H1 (cell line): ENCODE results near the gene WDR91. TPM values are rescaled to one million over a fixed set of nuclear protein-coding genes. Genes with fewer than 3 reads are reported as not detected.

Experiments used
- CTCF ChIA-PET: fragments of 300-600 bp; sonication (Branson Sonifier 250); formaldehyde crosslinking; loops from one replicate; lab custom pipeline; 2021; ENCODE audit not compliant: partially characterized antibody; lab: Charles Lee
- POLR2A ChIA-PET: fragments of 300-600 bp; sonication (Branson Sonifier 250); formaldehyde crosslinking; loops from one replicate; lab custom pipeline; 2021; ENCODE audit warnings: inconsistent platforms; ENCODE audit not compliant: partially characterized antibody; lab: Charles Lee
- DNase-seq, 2 experiments: peaks; one replicate each; pipeline versions ENCODE4 v3.0.0 to v3.0.0-alpha.2; 2010 to 2022; ENCODE audit warnings: low spot score in 2 of 2, low read depth in 1 of 2, mixed read lengths in 1 of 2
- FAIRE-seq: peaks from 2 replicates; lab custom pipeline; 2011; peaks lifted over from hg19 to GRCh38; lab: Jason Lieb, UNC
- H2AFZ ChIP-seq: 2 replicates; pipeline ENCODE4 v1.8.1; 2012; ENCODE audit warnings: low read length, inconsistent platforms
- H2AK5ac ChIP-seq: 2 replicates; pipeline ENCODE4 v1.6.1; 2013; ENCODE audit warnings: low read depth, low read length
- H2BK120ac ChIP-seq: replicated peaks from 2 replicates; pipeline ENCODE3; 2013; ENCODE audit warnings: low read depth, low read length, inconsistent platforms
- H2BK12ac ChIP-seq: 2 replicates; pipeline ENCODE4 v1.6.1; 2013; ENCODE audit warnings: low read depth, low read length
- H2BK15ac ChIP-seq: 2 replicates; pipeline ENCODE4 v1.6.1; 2013; ENCODE audit warnings: low read length
- H2BK20ac ChIP-seq: 2 replicates; pipeline ENCODE4 v1.6.1; 2013; ENCODE audit warnings: low read length
- H2BK5ac ChIP-seq: 2 replicates; pipeline ENCODE4 v1.6.1; 2013; ENCODE audit warnings: low read depth, low read length
- H3K14ac ChIP-seq: 2 replicates; pipeline ENCODE4 v1.6.1; 2013; ENCODE audit warnings: inconsistent platforms; ENCODE audit not compliant: insufficient read length
- H3K18ac ChIP-seq: 2 replicates; pipeline ENCODE4 v1.6.1; 2013; ENCODE audit warnings: low read length; ENCODE audit errors: extremely low read depth
- H3K23ac ChIP-seq: 2 replicates; pipeline ENCODE4 v1.6.1; 2013; ENCODE audit warnings: inconsistent platforms; ENCODE audit not compliant: insufficient read length
- H3K23me2 ChIP-seq: 2 replicates; pipeline ENCODE4 v1.6.1; 2013; ENCODE audit warnings: low read depth, low read length
- H3K27ac ChIP-seq: 2 replicates; pipeline ENCODE4 v1.6.1; 2011; ENCODE audit warnings: low read depth, low read length, inconsistent platforms
- H3K27me3 ChIP-seq, 4 experiments: replicated peaks in 1 of 4; 1 replicate in 1 of 4; 2 replicates in 3 of 4; pipeline versions ENCODE4 v1.6.1 to v1.8.1; 2011 to 2013; ENCODE audit warnings: low read length in 3 of 4, mild to moderate bottlenecking in 3 of 4, inconsistent platforms in 2 of 4, mixed read lengths in 2 of 4, moderate library complexity in 1 of 4; ENCODE audit not compliant: control insufficient read depth in 3 of 4, insufficient read depth in 3 of 4; ENCODE audit errors: extremely low read depth in 1 of 4
- H3K36me3 ChIP-seq, 4 experiments: 2 replicates each; pipeline versions ENCODE4 v1.6.1 to v1.8.1; 2011 to 2013; ENCODE audit warnings: mild to moderate bottlenecking in 4 of 4, low read length in 3 of 4, moderate library complexity in 2 of 4, control low read depth in 1 of 4, inconsistent platforms in 1 of 4; ENCODE audit not compliant: insufficient read depth in 4 of 4, control insufficient read depth in 2 of 4
- H3K4ac ChIP-seq: replicated peaks from 2 replicates; pipeline ENCODE3; 2013; ENCODE audit warnings: low read length, low read depth, mixed read lengths, inconsistent platforms; ENCODE audit not compliant: insufficient read length
- H3K4me1 ChIP-seq, 4 experiments: replicated peaks in 1 of 4; 1 replicate in 1 of 4; 2 replicates in 3 of 4; pipeline versions ENCODE4 v1.6.1 to v1.8.1; 2011 to 2013; ENCODE audit warnings: low read length in 3 of 4, inconsistent platforms in 2 of 4, mixed read lengths in 1 of 4; ENCODE audit not compliant: insufficient read depth in 4 of 4, control insufficient read depth in 3 of 4
- H3K4me2 ChIP-seq, 2 experiments: 2 replicates each; pipeline versions ENCODE4 v1.6.1 to v1.8.1; 2011 to 2013; ENCODE audit warnings: low read depth in 2 of 2, low read length in 2 of 2, control low read depth in 1 of 2, inconsistent platforms in 1 of 2, mild to moderate bottlenecking in 1 of 2; ENCODE audit not compliant: insufficient read depth in 1 of 2
- H3K4me3 ChIP-seq, 4 experiments: fragments of 200-600, 300-600 bp in 1 of 4; sonication (generic), shearing (Covaris generic), sonication (Bioruptor Twin) in 1 of 4; 2 replicates each; pipeline versions ENCODE4 v1.5.1 to v1.8.1; 2011 to 2016; ENCODE audit warnings: low read length in 4 of 4, low read depth in 3 of 4, control low read depth in 2 of 4, inconsistent platforms in 2 of 4, mild to moderate bottlenecking in 2 of 4, mixed read lengths in 1 of 4, moderate library complexity in 1 of 4; ENCODE audit not compliant: insufficient read depth in 2 of 4; ENCODE audit errors: extremely low read depth in 1 of 4
- H3K56ac ChIP-seq: replicated peaks from 2 replicates; pipeline ENCODE3; 2013; ENCODE audit warnings: low read depth, mild to moderate bottlenecking, mixed read lengths, low read length, inconsistent platforms; ENCODE audit not compliant: insufficient read length
- H3K79me1 ChIP-seq: 2 replicates; pipeline ENCODE4 v1.6.1; 2013; ENCODE audit warnings: low read depth, low read length, control low read depth
- H3K79me2 ChIP-seq, 2 experiments: 2 replicates each; pipeline versions ENCODE4 v1.6.1 to v1.8.1; 2012 to 2013; ENCODE audit warnings: low read length in 2 of 2, mild to moderate bottlenecking in 2 of 2, inconsistent platforms in 1 of 2; ENCODE audit not compliant: insufficient read depth in 2 of 2, control insufficient read depth in 1 of 2
- H3K9ac ChIP-seq, 4 experiments: replicated peaks in 1 of 4; 1 replicate in 1 of 4; 2 replicates in 3 of 4; pipeline versions ENCODE4 v1.6.1 to v1.8.1; 2011 to 2013; ENCODE audit warnings: low read depth in 3 of 4, low read length in 3 of 4, control low read depth in 2 of 4, mild to moderate bottlenecking in 2 of 4, moderate library complexity in 2 of 4, inconsistent platforms in 1 of 4; ENCODE audit errors: extremely low read depth in 1 of 4
- H3K9me3 ChIP-seq, 2 experiments: 2 replicates each; pipeline versions ENCODE4 v1.6.1 to v1.8.1; 2012 to 2013; ENCODE audit warnings: mild to moderate bottlenecking in 2 of 2, moderate library complexity in 2 of 2, control low read depth in 1 of 2, inconsistent platforms in 1 of 2, low read depth in 1 of 2, low read length in 1 of 2, mixed read lengths in 1 of 2; ENCODE audit not compliant: insufficient read depth in 2 of 2
- H4K20me1 ChIP-seq, 2 experiments: replicated peaks in 1 of 2; 2 replicates each; pipeline versions ENCODE3 to v1.8.1; 2011 to 2013; ENCODE audit warnings: inconsistent platforms in 2 of 2, low read length in 2 of 2, mild to moderate bottlenecking in 1 of 2; ENCODE audit not compliant: insufficient read depth in 2 of 2, control insufficient read depth in 1 of 2
- H4K5ac ChIP-seq: 2 replicates; pipeline ENCODE4 v1.6.1; 2013; ENCODE audit warnings: low read length, low read depth, mixed read lengths, inconsistent platforms; ENCODE audit not compliant: insufficient read length
- H4K8ac ChIP-seq: 2 replicates; pipeline ENCODE4 v1.8.0; 2013; ENCODE audit warnings: mild to moderate bottlenecking, moderate library complexity, low read length, inconsistent platforms; ENCODE audit not compliant: insufficient read depth; ENCODE audit errors: extremely low read depth
- H4K91ac ChIP-seq: replicated peaks from 2 replicates; pipeline ENCODE3; 2013; ENCODE audit warnings: low read length, mixed read lengths, inconsistent platforms; ENCODE audit not compliant: insufficient read length
- ATF2 ChIP-seq: IDR thresholded peaks from 2 replicates; pipeline ENCODE4 v1.6.1; 2012; ENCODE audit warnings: low read length, inconsistent platforms
- CBX8 ChIP-seq: fragments of 300-800, 300-1000 bp; sonication (generic); IDR thresholded peaks from 2 replicates; pipeline ENCODE4 v1.7.1; 2016; ENCODE audit warnings: low read depth, low read length, borderline replicate concordance
- CHD2 ChIP-seq: IDR thresholded peaks from 2 replicates; pipeline ENCODE4 v1.6.1; 2012; ENCODE audit warnings: low read length, improper control_type of control experiment
- CREB1 ChIP-seq: IDR thresholded peaks from 2 replicates; pipeline ENCODE4 v1.6.1; 2012; ENCODE audit warnings: inconsistent platforms
- KDM4A ChIP-seq: IDR thresholded peaks from one replicate; pipeline ENCODE4 v1.7.1; 2012; ENCODE audit warnings: low read depth, mild to moderate bottlenecking, moderate library complexity, low read length, inconsistent platforms; ENCODE audit not compliant: severe bottlenecking
- NRF1 ChIP-seq: IDR thresholded peaks from 2 replicates; pipeline ENCODE4 v1.6.1; 2011; ENCODE audit warnings: mild to moderate bottlenecking, low read depth, low read length, improper control_type of control experiment
- POLR2AphosphoS5 ChIP-seq: IDR thresholded peaks from 2 replicates; pipeline ENCODE4 v1.6.1; 2011; ENCODE audit warnings: low read depth, low read length
- SRF ChIP-seq: IDR thresholded peaks from 2 replicates; pipeline ENCODE4 v1.6.1; 2011; ENCODE audit warnings: mild to moderate bottlenecking, low read depth, low read length, moderate library complexity
- WGBS, 2 experiments: shearing (Covaris generic) in 1 of 2; methylation state at CpG; one replicate each; pipeline versions ENCODE4 v1.1.6 to v1.1.7; 2013 to 2015; ENCODE audit warnings: low lambda C conversion rate in 2 of 2, mixed read lengths in 2 of 2, inconsistent platforms in 1 of 2, low coverage in 1 of 2, missing lambda C conversion rate in 1 of 2; ENCODE audit not compliant: insufficient replicate concordance in 2 of 2, insufficient coverage in 1 of 2, insufficient read length in 1 of 2; ENCODE audit errors: extremely low coverage in 1 of 2, missing lambda C conversion rate in 1 of 2; 5-methylcytosine and 5-hydroxymethylcytosine counted together
- polyA plus RNA-seq, 7 experiments: library from polyadenylated mRNA; depleted of rRNA in 3 of 7; stranded (reverse) in 5 of 7; unstranded in 2 of 7; fragments of >200 nt in 5 of 7; fragments of 200-250 nt in 2 of 7; gene quantifications; 1 replicate in 5 of 7; 2 replicates in 1 of 7; 4 replicates in 1 of 7; pipeline versions ENCODE4 v1.2.1 to v1.2.3, GENCODE V29; 2011 to 2013; ENCODE audit warnings: missing spikeins in 2 of 7, mixed read lengths in 2 of 7
- total RNA-seq: library from RNA; stranded (reverse); fragmentation: NEBNext Ultra II Directional; extraction: Animal tissue kit (Norgen Biotek cat#: 25700); gene quantifications from 2 replicates; pipeline ENCODE4 v1.2.1, GENCODE V29; 2021

WDR91 gene
- total and polyA plus RNA-seq, 2 of the 8 experiments (the other 6 are each of a cell fraction or from before 2014, with no cell fraction given), result 8.2 to 14.7 TPM

GRCh38 chr7:135257790-135258189, 46.5 kb upstream of the WDR91 start:
- TF ChIP-seq POLR2AphosphoS5 (no peak), KDM4A (no peak), CREB1 (no peak), ATF2 (no peak), CBX8 (no peak), NRF1 (no peak), SRF (no peak), CHD2 (no peak)
- TF ChIP-seq, all 59 proteins: peak for 0
- H2AK5ac ChIP-seq, result no peak overlapping the region
- no peak overlapping the region for H3K4me3 ChIP-seq
- H2BK20ac ChIP-seq, result no peak overlapping the region
- WGBS, 2 experiments, result 91% methylated on average over 4 of the region's 4 CpGs; no CpG with 5 or more reads in 1 of the 2 experiments
- H3K79me1 ChIP-seq, result no peaks in the 10 kb centered on the region
- no peaks in the 10 kb centered on the region; a peak in 2 of 7 replicates for H3K27me3 ChIP-seq
- H4K91ac ChIP-seq, result no peak overlapping the region
- H3K9me3 ChIP-seq, result no peaks in the 10 kb centered on the region
- no peak overlapping the region for H2AFZ ChIP-seq
- no peaks in the 10 kb centered on the region for H4K20me1 ChIP-seq
- H2BK15ac ChIP-seq, result no peak overlapping the region
- no peaks in the 10 kb centered on the region for H3K23me2 ChIP-seq
- no peak overlapping the region for H3K14ac ChIP-seq
- H3K23ac ChIP-seq, result no peak overlapping the region
- H3K27ac ChIP-seq, result no peak overlapping the region
- H2BK5ac ChIP-seq, result no peak overlapping the region
- H3K4ac ChIP-seq, result no peak overlapping the region
- H3K4me2 ChIP-seq, result no peak overlapping the region
- H3K4me1 ChIP-seq, result peaks cover 0 to 5% (median 4%) of the 10 kb centered on the region in 4 experiments; a peak in 4 of 7 replicates
- no peak overlapping the region for H3K18ac ChIP-seq
- no peaks in the 10 kb centered on the region for H3K79me2 ChIP-seq
- H2BK120ac ChIP-seq, result no peak overlapping the region
- no peak overlapping the region for H4K5ac ChIP-seq
- H4K8ac ChIP-seq, result no peak overlapping the region
- no peak overlapping the region for H3K56ac ChIP-seq
- no peaks in the 10 kb centered on the region for H3K36me3 ChIP-seq
- H3K9ac ChIP-seq, result no peak overlapping the region
- POLR2A ChIA-PET, result no interaction called here
- no peak overlapping the region for H2BK12ac ChIP-seq
- CTCF ChIA-PET, result interaction anchor here (1.2 to 1.5 kb wide), 2 partner anchors 17 to 22 kb away, joined by 5 read pairs; no protein-coding TSS in a partner anchor
- DNase-seq (no peak), FAIRE-seq (no peak)
